Jurkat, Clone E6-1 (cell line): ENCODE results near the gene RCBTB1. TPM values are rescaled to one million over a fixed set of nuclear protein-coding genes. Genes with fewer than 3 reads are reported as not detected.
"Not testable (repeated sequence)": the region's sequence is repeated elsewhere in the genome, so short reads cannot be mapped to it uniquely, and the experiment has no call there.

Experiments used
- DNase-seq: peaks from one replicate; pipeline ENCODE4 v3.0.0-alpha.2; 2011; ENCODE audit warnings: low read depth, low spot score
- H3K4me3 ChIP-seq: 2 replicates; pipeline ENCODE4 v1.5.1; 2011; ENCODE audit warnings: mild to moderate bottlenecking, low read length, control low read depth, moderate library complexity
- polyA plus RNA-seq: library from polyadenylated mRNA; unstranded; fragments of >200 nt; gene quantifications from one replicate; pipeline ENCODE4 v1.2.1, GENCODE V29; 2012; ENCODE audit warnings: missing spikeins; ENCODE audit not compliant: insufficient read length, insufficient read depth

RCBTB1 gene
- polyA plus RNA-seq, result 21.1 TPM

GRCh38 chr13:49585220-49586157, at the start of gene RCBTB1:
Gene RCBTB1 (minus strand): TSS chr13:49585558. CDS start chr13:49567279, 18,279 bp downstream.
- DNase-seq, result peak; percentile 32
- H3K4me3 ChIP-seq, result peak within 1 kb of the TSS; percentile 84

GRCh38 chr13:49633710-49634109, 48.4 kb upstream of the RCBTB1 start:
- no peak overlapping the region for H3K4me3 ChIP-seq
- DNase-seq, result no peak

- DNase-seq, result no peak
- no peak overlapping the region for H3K4me3 ChIP-seq
Measured at GRCh38 chr13:49632156-49632555, 46.8 kb upstream of the RCBTB1 start.

GRCh38 chr13:49630580-49630979, 45.2 kb upstream of the RCBTB1 start:
- DNase-seq, result no peak
- H3K4me3 ChIP-seq, result no peak overlapping the region

GRCh38 chr13:49629947-49630346, 44.6 kb upstream of the RCBTB1 start:
- H3K4me3 ChIP-seq, result no peak overlapping the region
- DNase-seq, result no peak

GRCh38 chr13:49629196-49629938, 44.0 kb upstream of the RCBTB1 start:
- H3K4me3 ChIP-seq, result no peak overlapping the region
- DNase-seq, result no peak

GRCh38 chr13:49627831-49628652, 42.7 kb upstream of the RCBTB1 start, which contains the start of gene ARL11:
Gene ARL11 (plus strand): TSS chr13:49628507. CDS start chr13:49630448, 1,941 bp downstream.
- DNase-seq, result peak; percentile 37
- H3K4me3 ChIP-seq, result peak within 1 kb of the TSS; percentile 47

GRCh38 chr13:49625392-49626079, 40.2 kb upstream of the RCBTB1 start:
- no peak for DNase-seq

GRCh38 chr13:49624229-49624628, 38.9 kb upstream of the RCBTB1 start:
- DNase-seq, result no peak

More at GRCh38 chr13:49625392-49626079, 40.2 kb upstream of the RCBTB1 start:
- H3K4me3 ChIP-seq, result no peak overlapping the region

GRCh38 chr13:49622174-49622946, 37.0 kb upstream of the RCBTB1 start:
- DNase-seq, result no peak
- no peak overlapping the region for H3K4me3 ChIP-seq

More at GRCh38 chr13:49624229-49624628, 38.9 kb upstream of the RCBTB1 start:
- no peak overlapping the region for H3K4me3 ChIP-seq

GRCh38 chr13:49620170-49620621, 34.8 kb upstream of the RCBTB1 start:
- H3K4me3 ChIP-seq, result no peak overlapping the region
- DNase-seq, result no peak

- no peak for DNase-seq
- H3K4me3 ChIP-seq, result no peak overlapping the region
Measured at GRCh38 chr13:49616676-49617065, 31.3 kb upstream of the RCBTB1 start.

GRCh38 chr13:49615836-49616675, 30.7 kb upstream of the RCBTB1 start:
- DNase-seq, result no peak
- no peak overlapping the region for H3K4me3 ChIP-seq

- DNase-seq, H3K4me3 ChIP-seq: not testable (repeated sequence)
Measured at GRCh38 chr13:49612042-49612441, 26.7 kb upstream of the RCBTB1 start.

- DNase-seq, result no peak
- no peak overlapping the region for H3K4me3 ChIP-seq
Measured at GRCh38 chr13:49610176-49610575, 24.8 kb upstream of the RCBTB1 start.

GRCh38 chr13:49608651-49609331, 23.4 kb upstream of the RCBTB1 start:
- no peak for DNase-seq

More at GRCh38 chr13:49608651-49609331, 23.4 kb upstream of the RCBTB1 start:
- H3K4me3 ChIP-seq, result no peak overlapping the region
